Hematopoietic multipotent progenitor cell treated with erythropoietin and hydrocortisone succinate and interleukin-3 and kit ligand, for 8 days (in vitro differentiated cells): ENCODE measurements around the gene IZUMO2.
"Not testable (repeated sequence)": the region's sequence is repeated elsewhere in the genome, so short reads cannot be mapped to it uniquely, and the experiment has no call there.

ENCODE experiments used
- DNase-seq: peaks from one replicate; pipeline ENCODE4 v3.0.0-alpha.2; 2015

The IZUMO2 gene

DNA sequence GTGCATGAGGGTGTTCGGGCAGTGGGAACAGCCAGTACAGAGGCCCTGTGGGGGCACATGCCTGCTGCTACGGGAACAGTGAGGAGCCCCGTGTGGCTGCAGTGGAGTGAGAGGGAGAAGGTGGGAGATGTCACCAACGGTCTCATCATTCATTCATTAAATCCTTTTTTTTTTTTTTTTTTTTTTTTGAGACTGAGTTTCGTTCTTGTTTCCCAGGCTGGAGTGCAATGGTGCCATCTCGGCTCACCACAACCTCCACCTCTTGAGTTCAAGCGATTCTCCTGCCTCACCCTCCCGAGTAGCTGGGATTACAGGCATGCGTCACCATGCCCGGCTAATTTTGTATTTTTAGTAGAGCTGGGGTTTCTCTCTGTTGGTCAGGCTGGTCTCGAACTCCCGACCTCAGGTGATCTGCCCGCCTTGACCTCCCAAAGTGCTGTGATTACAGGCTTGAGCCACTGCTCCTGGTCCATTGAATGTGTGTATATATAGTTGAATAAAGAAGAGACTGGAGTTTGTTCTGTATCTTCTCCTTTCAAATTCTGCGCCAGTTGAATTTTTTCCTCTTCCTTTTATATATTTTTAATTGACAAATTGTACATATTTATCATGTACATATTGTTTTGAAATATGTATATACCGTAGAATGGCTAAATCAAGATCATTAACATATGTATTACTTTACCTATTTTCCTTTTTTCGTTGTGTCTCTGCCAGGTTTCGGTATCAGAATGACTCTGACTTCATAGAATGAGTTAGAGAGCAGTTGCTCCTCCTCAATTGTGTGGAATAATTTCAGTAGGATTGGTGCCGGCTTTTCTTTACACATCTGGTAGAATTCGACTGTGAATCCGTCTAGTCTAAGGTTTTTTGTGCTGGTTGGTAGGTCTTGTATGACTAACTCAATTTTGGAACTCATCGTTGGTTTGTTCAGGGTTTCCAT is 28.0 kb downstream of the IZUMO2 start:
- DNase-seq: not testable (repeated sequence)

DNA sequence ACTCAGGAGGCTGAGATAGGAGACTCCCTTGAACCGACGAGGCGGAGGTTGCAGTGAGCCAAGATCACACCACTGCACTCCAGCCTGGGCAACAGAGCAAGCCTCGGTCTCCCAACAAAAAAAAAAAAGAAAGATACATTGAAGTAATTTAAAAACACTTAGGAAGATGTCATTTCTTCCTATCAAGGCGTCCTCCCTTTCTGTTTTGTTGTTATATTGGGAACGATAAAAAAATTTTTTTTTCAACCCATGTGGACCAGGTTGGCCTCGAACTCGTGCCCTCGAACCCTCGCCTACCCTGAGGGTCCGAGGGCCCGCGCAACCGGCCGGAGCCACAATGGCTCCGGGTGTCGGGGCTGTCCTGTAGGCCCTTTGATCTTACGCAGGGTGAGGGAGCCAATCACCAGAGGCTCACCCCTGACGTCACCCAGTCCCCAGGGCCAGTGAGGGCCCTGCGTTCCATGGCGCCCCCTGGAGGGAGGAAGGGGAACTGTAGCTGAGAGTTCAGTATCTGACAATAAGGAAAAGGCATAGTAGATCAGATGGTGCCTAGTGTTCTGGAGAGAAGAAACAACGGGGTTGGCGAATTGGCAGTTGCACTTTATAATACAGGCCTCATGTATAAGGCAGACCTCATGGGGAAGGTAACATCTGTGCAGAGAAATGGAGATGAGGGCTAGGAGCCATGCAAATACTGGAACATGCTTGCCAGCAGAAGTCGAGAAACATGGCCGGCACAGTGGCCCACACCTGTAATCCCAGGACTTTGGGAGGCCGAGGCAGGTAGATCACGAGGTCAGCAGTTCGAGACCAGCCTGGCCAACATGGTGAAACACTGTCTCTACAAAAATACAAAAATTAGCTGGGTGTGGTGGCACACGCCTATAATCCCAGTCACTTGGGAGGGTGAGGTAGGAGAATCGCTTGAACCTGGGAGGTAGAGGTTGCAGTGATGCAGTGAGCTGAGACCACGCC is 29.3 kb downstream of the IZUMO2 start:
- DNase-seq: not testable (repeated sequence)

DNA sequence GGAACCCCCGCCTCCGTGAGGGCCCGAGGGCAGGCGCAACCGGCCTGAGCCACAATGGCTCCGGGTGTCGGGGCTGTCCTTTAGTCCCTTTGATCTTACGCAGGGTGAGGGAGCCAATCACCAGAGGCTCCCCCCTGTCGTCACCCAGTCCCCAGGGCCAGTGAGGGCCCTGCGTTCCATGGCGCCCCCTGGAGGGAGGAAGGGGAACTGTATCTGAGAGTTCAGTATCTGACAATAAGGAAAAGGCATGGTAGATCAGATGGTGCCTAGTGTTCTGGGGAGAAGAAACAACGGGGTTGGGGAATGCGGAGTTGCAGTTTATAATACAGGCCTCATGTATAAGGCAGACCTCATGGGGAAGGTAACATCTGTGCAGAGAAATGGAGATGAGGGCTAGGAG is 59.1 kb downstream of the IZUMO2 start:
- not testable (repeated sequence) for DNase-seq

DNA sequence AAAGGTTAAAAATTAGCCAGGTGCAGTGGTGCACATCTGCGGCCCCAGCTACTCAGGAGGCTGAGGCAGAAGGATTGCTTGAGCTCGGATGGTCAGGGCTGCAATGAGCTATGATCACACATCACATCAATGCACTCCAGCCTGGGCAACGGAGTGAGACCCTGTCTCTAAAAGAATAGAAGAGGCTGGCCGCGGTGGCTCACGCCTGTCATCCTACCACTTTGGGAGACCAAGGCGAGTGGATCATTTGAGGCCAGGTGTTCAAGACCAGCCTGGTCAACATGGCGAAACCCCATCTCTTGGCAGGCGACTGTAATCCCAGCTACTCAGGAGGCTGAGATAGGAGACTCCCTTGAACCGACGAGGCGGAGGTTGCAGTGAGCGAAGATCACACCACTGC is 59.7 kb downstream of the IZUMO2 start:
- not testable (repeated sequence) for DNase-seq
